ENCODE results near the gene VSX1.

VSX1 gene

DNA sequence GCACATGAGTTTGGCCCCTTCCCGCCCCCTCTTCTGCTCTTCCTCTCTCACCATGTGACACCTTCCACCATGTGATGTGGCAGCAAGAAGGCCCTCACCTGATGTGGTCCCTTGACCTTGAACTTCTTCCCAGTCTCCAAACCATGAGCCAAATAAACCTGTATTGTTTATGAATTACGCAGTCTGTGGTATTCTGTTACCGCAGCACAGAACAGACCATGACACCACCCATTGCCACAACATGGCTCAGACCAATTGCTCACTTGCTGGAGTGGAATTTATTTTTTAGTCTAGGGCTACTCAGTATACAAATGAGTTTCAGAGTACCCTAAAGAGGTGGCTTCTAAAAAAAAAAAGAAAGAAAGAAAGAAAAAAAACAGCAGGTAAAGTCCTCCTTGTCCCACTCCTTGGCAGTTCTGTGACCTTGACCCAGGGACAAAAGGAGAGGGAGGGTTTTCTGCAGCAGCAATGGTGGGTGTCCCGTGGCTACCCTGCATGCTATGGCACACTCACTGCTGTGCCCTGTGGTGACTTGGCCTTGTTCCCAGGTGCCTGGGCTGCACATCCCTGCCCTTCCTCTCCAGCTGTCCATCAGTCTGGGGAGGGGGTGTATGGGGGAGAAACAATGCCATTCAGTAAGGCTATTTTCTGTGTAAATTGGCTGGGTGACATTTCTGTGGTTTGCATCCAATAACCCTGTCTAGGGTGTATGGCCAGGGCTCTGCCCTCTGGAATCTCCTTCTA is 5.4 kb upstream of the VSX1 start:
- no peak for DNase-seq (ENCODE audit: low read depth in 2 of 2)

DNA sequence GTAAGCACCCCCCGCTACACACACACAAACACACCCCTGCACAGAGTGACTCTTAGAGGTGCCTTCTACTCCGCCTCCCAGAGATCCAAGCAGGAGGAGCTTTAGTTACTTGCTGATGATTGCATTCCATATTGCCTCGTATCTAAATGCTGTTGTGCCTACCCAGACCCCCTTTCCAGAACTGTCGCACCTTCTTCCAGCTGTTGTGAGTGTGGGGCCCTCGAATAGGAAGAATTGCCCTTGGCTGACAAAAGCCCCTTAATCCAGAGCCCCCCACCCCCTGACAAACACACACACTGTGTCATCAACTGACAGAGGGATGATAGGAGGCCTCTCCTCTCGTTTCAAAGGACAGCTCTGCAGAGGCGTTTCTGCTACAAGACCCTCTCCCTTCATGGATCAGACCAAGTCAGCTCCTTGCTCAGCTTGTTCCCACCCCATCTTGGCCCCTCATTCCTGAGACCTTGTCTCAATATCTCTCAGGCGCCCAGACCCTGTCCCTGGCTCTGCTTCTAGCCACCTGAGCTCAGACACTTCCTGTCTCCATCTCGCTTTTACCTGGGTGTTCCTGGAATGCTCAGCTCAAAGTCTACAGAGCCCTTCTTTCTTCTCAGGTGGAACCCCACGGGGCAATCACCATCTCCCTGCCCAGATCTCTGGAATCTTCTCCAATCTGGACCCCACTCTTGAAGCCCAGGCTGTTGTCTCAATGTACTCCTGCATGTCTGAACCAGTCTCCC is 4.0 kb upstream of the VSX1 start:
- DNase-seq (ENCODE audit: low read depth in 2 of 2): no peak

DNA sequence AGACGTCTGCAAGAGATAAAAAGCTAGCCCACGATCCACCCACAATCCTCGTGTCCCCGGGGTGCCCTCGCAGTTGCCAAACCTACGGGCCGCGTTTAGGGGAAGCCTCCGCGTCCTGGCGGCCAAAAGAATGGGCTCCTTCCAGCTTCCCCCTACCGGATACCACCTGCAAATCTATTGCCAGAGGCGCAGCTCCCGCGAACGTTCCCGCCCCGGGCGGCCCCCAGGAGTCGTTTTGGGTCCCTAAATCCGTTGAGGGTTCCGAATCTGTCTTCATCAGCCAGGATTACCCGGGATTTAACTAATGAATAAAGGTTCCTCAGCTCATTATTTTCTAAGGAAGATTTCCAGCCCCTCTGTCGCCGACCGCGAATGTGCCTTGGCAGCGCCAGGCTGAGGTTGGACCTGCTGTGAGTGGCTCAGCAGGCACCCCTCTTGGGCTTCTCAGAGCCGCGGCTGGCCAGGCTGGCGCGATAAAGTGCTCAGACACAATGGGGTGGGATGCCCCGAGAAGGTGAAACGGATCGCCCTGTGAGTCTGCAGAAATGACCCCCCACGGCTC is 2.8 kb upstream of the VSX1 start:
- no peak for DNase-seq (ENCODE audit: low read depth in 2 of 2)

DNA sequence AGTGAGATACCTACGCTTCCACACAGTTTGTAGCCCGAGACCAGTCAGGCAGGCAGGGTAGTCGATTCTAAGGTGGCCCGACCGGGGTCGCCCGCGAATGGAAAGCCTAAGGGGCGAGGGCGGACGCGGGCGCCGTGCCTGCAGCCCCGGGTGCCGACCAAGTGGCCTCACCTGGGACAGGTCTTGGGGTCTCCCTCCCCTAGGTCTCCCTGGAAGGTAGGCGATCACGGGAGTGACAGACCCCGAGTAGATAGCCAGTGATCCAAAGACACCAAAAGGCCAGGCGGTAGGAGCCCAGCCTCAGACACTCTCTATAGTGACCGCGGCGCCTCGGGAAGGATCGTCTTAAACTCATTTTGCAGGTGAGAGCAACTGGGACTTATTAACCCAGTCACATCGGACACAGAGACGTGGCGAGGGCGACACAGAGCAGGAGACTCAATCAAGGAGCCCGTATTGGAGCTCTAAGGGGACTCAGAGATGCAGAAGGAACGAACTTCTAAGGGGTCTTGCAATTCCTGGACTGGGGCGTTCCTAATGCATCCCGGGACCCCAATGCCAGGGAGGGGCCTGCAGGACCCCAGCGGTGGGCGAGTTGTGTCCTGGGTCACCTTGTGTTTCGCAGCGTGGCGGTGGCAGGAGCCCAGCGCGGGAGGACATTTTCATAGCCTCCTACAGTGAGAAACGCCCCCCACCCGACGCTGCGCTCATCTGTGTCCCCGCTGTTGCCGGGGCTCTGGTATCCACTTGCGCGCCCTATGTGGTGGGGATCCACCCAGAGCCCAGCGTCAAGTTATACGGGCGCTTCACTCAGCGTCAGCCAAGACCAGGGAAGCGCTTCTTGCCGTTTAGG is 2.1 kb upstream of the VSX1 start:
- DNase-seq (ENCODE audit: low read depth in 2 of 2): no peak

DNA sequence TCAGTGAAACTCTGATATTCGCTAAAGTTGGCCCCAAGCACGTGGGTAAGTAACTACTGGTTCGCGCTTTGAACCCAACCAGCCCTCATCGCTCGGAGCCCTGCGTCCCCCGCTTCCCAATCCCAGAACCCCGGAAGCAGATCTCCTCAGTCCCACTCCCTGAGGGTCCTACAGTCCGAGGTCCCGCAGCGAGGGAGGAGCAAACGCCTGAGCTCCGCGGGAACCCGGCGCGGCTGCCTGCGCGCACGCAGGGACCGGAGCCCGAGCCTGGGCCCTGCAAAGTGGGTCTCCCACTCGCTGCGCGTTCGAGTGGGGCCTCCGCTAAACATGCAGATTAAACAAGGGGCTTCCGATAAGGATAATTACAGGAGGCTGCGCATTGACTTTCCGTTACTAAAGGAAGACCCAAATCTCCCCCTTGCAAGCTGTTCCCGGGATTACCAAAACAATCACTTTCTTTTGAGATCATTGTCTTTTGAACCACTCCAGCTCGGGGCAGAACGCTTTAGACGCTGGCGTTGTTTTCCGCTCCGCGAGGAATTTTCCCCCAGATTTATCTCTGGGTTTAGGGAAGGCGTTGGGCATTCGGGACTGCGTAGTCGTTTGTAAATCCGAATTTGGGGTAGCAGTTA is 1.3 kb upstream of the VSX1 start:
- DNase-seq (ENCODE audit: low read depth in 2 of 2): no peak

DNA sequence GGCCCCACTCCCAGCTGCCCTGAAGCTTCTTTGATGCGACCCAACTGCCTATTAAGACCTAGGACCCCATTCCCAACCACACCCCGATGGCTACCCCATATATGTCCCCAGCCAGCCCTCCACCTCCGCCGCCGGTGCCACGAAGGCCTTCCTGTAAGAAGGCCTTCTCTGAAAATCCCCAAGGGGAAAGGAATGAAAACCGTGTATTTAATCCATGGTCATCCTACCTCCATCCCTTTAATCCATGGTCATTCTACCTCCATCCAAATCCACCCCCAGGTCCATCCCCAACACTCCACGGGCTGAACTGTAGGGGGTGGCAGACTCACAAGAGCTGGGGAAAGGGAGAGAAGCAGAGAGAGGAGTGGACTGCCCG is 545 bp upstream of the VSX1 start:
- no peak for DNase-seq (ENCODE audit: low read depth in 2 of 2)

DNA sequence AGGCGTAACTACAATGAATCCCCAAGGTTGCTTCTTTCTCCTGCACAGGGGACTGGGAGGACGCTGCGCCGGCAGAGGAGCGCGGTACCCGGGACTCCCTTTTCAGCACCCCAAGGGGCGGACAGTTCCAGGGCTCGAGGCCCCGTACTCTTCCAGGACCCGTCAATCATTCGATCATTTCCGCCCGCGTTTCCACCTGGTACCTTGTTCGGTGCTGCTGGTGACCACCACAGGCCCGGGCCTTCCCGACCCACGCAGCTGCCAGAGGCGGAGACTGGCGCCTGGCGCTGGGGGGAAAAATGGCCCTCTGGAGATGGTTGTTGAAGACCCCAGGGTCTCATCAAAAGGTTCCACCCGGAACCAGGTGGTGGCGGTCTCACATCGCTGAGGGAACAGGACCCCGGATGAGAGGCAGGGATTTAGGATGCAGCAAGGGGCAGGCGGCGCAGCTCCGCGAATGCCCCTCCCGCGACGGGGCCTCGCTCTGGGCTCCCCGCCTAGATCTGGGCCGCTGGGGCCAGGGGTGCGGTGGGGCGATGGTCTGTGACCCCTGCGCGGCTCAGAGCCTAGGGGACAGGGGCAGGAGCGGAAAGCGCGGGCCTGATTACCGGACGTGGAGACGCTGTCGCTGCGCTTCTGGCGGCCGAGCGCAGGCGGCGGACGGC is 744 bp downstream of the VSX1 start:
- DNase-seq (ENCODE audit: low read depth in 2 of 2): no peak

DNA sequence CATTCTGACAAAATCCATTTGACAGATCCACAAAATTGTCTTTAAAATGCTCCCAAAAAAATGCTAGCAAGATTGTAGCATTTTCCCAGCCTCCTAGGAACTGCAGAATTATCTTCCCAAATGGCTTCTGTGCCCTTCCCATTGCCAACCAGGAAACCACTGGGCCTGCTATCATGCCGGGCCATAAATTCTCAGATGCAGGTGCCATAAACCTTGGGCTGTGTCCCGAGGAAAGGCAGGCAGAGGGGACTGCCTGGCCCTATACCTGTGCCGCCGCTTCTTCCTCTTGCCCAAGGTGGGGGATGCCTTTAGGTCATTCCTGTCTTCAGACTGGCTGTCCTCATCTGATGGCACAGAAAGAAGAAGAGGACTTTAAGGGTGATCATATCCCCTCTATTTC is 2.8 kb downstream of the VSX1 start:
- DNase-seq (ENCODE audit: low read depth in 2 of 2): no peak

DNA sequence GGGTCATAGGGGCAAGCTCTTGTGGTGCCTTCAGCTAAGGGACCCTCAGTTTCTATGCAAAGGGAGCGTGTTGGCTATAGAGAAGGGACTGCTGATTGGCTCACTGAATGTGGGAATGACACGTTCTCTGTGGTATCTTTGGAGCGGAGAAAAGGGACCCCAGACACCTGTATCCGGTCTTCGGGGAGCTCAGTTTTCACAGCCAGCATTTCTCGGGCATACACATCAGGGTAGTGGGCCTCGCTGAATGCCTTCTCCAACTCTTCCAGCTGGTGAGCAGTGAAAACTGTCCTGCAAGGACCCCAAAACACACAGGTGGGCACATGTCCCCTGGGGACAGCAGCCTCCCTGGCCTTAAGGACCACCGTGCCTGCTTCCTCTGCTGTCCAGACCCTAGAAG is 3.3 kb downstream of the VSX1 start:
- DNase-seq (ENCODE audit: low read depth in 2 of 2): no peak

DNA sequence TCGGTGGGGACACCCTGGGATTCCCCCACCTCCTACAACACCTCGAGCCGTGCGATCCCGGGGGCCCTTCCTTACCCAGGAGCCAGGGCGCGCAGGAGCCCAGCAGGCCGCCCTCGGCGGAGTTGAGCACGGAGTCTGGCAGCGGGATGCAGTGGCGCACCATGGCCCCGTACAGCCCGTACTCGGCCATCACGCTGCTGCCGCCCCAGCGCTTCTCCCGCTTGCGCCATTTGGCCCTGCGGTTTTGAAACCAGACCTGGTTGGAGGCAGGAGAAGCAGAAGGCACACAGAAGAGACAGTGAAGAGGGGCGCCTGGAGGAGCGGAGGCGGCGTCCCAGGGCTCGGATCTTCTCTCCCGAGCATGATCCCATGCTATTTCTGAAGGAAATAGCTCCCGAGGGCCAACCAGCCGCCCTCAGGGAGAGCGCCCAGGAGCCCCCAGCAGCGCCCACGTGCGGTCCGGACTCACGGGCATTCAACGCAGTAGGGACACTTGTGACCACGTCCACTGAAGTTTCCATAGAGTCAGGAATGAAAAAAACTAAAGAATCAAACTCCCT is 4.3 kb downstream of the VSX1 start:
- DNase-seq (ENCODE audit: low read depth in 2 of 2): no peak

DNA sequence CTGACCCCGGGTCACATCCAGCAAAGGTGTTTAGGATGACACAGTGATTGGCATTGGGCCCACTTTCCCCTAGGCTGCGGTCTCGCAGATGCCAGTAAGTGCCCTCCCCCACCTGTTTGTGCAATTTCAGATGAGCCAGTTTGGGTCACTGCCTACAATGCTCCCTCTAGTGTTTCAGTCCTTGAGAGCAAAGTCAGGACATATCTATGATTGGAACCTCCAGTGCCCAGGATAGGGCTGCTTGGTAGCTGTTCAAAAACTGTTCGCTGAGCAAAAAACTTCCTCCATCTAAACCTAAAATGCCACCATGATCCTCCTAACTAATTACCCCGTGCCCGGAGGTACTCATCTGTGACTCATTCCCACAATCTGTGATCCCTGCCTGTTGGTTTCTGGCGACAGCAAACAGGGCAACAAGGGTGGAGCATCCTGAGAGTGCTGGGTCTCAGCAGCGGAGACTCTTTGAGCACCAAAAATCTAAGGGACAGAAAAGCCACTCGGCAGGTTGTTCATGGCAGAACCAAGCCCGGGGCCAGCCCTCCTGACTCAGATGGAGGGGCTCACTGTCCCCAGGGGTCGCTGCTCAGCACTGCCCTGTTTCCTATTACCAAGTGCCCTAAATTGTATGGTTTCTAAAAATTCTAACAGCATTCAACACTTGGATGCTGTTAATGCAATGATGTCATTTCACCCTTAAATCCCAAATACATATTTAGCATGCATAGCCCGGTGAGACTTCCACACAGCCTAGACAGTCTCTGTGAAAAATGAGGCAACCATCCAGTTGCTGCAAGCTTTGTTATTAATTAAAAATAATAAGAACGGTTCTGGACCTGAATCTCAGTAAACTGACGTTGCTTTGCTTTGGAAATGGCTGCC is 5.0 kb downstream of the VSX1 start:
- no peak for DNase-seq (ENCODE audit: low read depth in 2 of 2)

DNA sequence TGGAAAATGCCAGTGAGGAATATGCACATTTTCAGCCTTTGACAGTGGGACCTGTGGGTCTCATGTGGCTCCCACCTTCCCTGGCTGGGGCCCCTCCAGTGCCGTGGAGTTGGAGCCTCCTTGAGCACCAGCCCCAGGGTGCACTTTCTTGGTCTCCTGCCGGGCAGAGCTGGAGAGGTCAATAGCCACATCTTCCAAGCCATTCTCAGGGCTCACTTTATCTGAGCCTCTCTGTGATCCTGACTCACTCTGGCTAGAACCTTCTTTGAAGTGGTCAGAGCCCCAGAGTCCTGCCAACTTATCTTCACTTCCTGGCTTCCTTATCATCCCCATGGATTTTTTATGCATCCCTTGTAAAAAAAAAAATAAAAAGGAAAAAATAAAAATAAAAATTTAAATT is 5.7 kb downstream of the VSX1 start:
- DNase-seq (ENCODE audit: low read depth in 2 of 2): no peak

DNA sequence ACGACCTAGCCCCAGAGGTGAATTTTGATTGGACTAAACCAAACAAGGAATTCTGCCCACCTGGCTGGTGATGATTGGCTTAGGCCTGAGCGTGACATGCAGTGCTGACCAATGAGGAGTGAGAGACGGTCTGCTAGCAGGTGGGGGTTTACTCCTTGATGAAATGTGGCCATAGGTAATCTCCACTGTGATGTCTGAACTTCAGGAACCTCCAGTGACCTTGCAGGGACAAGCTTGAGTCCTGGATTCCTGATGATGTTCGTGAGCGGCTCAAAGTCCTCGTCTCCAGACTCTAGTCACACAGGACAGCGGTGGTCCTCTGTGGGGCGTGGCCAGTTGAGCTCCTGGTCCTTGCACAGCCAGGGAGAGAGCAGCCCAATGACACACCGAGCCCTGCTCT is 8.4 kb downstream of the VSX1 start:
- no peak for DNase-seq (ENCODE audit: low read depth in 2 of 2)

DNA sequence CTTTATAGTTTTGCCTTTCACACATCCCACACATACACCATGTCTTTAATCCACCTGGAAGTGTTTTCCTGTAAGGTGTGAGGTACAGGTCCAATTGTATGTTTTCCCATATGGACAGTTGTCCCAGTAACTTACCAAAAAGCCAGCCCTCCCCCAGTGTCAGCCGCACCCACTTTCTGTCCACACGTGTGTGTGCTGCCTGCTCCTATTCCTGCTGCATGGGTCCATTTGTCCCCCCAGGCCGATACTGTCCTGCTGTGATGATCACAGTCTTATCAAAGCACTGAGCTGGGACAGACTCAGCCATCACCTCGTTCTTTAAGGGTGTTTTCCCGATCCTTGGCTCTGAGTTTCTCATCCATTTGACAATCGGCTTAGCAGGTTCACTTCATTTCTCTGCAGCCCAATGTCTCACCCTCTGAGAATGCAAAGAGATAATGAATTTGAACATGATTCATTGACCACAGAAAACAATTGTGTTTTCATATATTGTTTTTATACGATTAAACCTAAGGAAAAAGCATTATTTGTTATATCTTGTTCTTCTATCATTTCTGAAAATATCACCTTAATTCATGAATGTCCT is 9.6 kb downstream of the VSX1 start:
- no peak for DNase-seq (ENCODE audit: low read depth in 2 of 2)

DNA sequence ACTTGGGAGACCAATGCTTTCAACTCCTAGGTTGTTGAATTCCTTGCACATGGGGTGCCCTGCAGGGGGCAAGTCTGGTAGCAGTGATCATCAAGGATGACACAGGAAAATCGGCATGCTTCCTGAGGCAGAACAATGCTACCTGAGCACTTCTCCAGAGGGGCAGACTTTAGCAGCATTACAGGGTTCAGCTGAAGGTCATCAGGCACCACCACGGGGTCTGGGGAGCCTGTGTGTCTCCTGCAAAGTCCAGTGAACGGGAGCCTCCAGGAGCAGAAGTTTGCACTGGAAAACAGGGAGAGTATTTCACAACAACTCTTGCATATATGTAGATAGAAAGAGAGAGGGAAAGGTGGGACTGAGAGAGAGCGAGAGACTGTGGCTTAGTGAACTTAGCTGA is 10.2 kb downstream of the VSX1 start:
- no peak for DNase-seq (ENCODE audit: low read depth in 2 of 2)

DNA sequence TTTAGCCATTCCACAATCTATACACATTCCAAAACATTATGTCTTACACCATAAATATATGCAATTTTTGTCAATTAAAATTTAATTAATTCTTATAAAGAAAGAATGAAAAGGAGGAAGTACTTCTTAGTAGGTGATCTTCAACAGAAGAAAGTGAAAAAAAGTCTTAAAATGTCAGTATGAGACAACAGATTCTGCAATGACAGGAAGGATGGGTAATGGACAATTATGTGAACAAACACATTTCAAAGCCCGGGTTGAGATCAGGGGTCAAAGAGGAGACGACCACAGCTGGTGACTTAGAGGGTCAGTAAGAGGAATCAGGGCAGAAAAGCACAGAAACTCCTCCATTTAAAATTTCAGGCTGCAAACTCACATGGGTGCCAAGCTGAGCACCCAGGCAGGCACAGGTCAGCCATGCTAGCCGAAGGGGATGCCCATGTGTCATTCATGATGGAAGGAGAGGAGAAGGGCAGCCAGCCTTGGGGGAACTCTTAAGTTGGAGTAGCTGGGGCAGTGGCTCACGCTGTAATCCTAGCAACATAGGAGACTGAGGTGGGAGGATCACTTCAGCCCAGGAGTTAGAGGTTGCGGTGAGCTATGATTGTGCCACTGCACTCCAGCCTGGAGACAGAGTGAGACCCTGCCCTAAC is 11.0 kb downstream of the VSX1 start:
- no peak for DNase-seq (ENCODE audit: low read depth in 2 of 2)

DNA sequence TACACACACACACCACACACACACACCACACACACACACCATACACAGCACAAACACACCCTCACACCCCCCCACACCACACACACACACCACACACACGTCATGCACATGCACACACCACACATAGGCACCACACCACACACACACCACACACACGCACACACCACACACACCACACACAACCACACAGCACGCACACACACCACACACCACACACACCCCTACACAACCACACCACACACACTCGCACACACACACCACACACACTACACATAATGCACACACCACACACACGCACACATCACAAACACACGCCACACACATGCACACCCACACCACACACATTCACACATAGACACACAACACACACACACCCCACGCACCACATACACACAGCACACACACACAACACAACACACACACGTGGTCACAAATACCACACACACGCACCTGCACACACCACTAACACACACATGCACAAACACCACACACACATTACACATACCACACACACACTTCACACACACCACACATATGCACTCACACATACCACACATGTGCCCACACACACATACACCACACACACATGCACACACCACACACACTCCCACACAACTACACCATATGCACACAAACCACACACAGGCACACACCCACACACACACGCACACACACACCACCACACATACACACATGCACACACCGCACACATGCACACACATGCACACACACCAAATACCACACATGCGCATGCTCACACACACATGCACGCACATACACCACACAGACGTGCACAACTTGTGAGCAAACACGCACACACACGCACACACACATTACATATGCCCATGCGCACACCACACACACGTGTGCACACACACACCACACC is 14.6 kb downstream of the VSX1 start:
- DNase-seq (ENCODE audit: low read depth in 2 of 2): no peak

DNA sequence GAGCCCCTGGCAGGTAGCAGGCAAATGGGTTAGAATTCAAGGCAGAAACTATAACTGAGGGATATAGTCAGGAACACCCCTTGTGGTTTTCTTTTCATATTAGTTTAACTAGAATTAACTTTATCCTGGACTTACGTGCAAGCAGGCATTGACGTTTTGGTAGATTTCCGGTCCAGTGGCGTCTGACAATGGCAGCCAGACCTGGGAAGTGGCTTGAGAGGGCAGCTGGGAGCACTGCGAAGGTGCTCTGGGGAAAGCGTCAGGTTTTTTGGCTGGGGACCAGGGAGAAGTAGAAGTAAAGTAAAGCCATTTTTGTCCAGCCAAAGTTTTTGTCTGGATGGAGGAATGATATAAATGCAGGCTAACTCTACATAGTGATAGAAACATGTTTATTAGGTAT is 15.6 kb downstream of the VSX1 start:
- no peak for DNase-seq (ENCODE audit: low read depth in 2 of 2)

Measured in stimulated activated CD8-positive, alpha-beta memory T cell treated with anti-CD3 and anti-CD28 coated beads, Interleukin-7, amount 100 ng/mL, for 1 hour (primary cell).